HG03139 (cell line): ENCODE results near the gene NSL1.
"Not testable (repeated sequence)": the region's sequence is repeated elsewhere in the genome, so short reads cannot be mapped to it uniquely, and the experiment has no call there.

Experiments used
- ATAC-seq: cut with Tn5 transposase; IDR thresholded peaks from one replicate; pipeline ENCODE4 v1.9.1; 2021; ENCODE audit not compliant: unreplicated experiment

The NSL1 gene

DNA sequence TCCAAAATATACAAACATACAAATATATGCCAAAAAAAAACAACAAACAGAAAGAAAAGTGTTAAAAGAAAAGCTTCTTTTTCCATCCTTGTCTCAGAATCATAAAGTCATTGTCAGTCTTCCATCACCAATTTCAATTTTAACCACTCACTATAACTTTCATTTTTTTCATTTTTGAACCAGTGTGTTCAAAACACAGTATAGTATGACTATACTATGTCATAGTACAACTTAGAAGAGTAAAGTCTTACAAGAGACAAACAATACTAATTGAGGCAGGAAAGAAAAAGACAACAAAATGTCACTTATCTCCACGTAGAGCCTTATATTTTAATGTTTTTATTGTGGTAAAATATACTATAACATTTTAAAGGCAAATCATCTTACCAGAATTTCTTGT, 7.6 kb downstream of the NSL1 start:
- ATAC-seq, result no peak

DNA sequence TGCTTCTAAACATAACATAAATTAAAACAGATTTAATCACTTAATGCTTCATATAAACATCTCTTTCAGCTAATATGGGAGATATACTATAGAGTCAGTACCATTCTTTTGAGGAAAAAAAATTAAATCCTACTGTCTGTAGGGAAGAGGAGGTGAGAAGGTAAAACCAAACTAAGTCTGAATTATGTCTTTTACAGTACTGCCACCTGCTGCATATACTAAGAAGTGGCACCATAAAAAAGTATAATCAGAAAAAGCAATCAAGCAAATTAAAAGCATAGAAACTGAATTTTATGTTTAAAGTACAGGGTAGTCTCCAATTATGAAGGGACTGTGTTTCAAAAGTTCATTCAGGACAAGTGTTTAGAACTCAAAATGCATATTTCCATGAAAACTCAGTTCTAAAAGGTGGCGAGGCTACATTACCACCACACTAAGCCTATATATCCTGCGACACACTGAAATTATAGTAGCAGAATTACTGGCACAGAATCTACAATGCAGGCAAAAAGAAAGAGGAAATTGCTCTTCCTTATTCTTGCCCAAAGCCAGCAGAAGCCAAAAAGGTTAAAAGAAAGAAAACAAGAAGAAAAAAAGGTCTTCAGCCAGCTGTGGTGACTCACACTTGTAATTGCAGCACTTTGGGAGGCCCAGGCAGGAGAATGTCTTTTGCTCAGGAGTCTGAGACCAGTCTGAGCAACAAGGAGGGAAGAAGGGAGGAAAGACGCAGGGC, 9.0 kb downstream of the NSL1 start:
- ATAC-seq, result no peak

DNA sequence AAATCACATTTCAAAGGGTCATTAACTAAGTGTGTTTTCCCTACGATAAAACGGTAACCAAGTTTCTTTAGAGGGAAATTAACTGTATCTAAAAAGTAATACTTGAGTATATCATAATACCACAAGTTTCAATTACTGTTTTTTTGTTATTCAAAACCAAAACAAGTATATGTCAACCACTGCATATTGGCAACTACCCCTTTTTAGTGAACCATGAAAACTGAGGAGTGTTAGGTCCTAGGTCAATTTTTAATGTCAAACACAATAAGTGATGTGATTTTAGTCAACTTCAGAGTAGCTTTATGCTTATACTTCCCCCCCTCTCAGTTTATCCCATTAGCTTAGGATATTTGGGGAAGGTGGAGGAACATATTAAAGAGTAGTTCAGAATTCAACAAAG, 10.4 kb downstream of the NSL1 start:
- ATAC-seq, result no peak

DNA sequence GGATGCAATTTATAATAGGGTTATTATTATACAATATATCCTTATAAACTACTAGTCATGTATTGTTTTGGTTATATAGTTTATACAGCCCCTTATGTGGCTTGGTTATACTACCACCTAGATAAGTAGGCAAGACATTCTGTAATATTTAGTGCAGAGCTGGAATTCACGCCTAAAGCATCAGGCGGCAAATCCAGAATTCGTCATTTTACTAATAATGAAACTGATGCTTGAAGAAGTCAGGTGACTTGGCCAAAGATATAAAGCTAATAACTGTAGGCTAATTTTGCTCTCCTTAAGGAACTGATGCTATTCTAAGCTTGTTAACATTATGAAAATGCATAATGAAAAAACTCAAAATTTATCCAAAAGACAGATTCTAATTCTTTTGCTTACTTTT, 10.8 kb downstream of the NSL1 start:
- ATAC-seq, result no peak

DNA sequence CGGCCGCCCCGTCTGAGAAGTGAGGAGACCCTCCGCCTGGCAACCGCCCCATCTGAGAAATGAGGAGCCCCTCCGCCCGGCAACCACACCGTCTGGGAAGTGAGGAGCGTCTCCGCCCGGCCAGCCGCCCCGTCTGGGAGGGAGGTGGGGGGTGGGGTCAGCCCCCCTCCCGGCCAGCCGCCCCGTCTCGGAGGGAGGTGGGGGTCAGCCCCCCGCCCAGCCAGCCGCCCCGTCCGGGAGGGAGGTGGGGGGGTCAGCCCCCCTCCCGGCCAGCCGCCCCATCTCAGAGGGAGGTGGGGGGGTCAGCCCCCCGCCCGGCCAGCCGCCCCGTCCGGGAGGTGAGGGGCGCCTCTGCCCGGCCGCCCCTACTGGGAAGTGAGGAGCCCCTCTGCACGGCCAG, 12.5 kb downstream of the NSL1 start:
- not testable (repeated sequence) for ATAC-seq

DNA sequence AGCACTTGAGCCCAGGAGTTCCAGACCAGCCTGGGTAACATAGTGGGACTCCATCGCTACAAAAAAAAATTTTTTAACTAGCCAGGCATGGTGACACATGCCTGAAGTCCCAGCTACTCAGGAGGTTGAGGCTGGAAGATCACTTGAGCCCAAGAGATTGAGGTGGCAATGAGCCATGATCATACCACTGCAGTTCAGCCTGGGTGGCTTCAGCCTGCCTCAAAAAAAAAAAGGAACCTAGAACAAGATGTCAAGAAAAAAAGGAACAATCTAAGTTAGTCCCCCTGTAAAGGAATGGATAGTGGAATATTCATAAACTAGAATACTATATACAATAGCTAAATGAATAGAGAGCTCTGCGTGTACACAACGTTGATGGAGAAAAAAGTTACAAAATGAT, 14.4 kb downstream of the NSL1 start:
- ATAC-seq, result no peak

DNA sequence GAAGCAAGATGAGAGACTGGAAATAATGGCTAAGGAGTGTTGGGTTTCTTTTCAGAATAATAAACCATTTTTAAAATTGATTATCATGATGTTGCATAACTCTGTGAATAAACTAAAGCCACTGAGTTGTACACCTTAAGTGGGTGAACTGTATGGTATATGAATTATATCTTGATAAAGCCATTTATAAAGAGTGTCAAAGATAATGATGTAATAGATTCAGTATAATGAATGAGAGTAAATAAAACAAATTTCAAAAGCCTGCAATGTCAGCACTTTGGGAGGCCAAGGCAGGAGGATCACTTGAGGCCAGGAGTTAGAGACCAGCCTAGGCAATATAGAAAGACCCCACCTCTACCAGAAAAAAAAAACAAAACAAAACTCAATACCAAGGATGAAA, 16.3 kb downstream of the NSL1 start:
- ATAC-seq, result no peak

DNA sequence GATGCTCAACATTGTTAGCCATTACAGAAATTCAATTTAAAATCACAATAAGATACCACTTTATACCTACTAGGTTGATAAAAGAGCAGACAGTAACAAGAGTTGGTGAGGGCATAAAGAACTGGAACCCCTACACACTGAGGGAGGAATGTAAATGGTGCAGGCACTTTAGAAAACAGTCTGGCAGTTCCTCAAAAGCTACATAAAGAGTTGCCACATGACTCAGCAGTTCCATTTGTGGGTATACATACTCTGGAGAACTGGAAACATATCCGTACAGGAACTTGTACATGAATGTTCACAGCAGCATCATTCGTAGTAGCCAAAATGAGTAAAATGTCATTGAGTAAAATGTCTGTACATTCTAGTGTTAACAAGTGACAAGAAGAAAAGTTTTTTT, 17.0 kb downstream of the NSL1 start:
- no peak for ATAC-seq

DNA sequence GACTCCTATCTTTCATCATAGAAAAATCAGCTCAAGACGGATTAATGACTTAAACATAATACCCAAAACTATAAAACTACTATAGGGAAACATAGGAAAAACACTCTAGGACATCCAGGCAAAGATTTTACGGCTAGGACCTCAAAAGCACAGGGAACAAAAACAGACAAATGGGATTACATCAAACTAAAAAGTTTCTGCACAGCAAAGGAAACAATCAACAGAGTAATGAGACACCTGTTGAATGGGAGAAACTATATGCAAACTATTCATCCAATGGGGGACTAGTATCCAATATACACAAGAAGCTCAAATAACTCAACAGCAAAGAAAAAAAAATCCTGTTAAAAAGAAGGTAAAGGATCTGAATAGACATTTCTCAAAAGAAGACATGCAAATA, 18.6 kb downstream of the NSL1 start:
- ATAC-seq, result no peak

DNA sequence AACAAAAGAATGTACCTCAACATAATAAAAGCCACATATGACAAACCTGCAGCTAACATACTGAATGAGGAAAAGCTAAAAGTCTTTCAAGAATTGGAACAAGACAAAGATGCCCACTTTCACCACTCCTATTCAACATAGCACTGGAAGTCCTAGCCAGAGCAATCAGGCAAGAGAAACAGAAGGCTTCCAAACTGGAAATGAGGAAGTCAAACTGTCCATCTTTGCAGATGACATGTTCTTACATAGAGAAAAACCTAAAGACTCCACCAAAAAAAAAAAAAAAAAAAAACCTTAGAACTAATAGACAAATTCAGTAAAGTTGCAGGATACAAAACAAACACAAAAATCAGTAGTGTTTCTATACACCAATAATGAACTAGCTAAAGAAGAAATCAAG, 20.2 kb downstream of the NSL1 start:
- no peak for ATAC-seq

DNA sequence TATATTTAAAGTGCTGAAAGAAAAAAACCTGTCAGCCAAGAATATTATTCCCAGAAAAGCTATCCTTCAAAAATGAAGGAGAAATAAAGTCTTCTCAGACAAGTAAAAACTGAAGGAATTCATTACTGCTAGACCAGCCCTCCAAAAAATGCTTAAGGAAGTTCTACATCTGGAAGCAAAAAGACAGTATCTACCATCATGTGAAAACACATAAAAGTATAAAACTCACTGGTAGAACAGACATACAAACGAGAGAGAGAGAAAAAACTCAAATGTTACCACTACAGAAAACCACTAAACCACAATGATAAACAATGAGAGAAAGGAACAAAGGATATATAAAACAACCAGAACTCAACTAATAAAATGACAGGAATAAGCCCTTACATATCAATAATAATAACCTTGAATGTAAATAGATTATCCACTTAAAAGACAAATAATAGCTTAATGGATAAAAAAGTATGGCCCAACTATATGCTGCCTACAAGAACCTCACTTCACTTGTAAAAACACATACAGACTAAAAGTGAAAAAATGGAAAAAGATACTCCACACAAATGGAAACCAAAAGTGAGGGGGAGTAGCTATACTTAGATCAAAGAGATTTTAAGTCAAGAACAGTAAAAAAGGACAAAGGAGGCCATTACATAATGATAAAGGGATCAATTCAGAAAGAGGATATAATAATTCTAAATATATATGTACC, 22.0 kb downstream of the NSL1 start:
- no peak for ATAC-seq

DNA sequence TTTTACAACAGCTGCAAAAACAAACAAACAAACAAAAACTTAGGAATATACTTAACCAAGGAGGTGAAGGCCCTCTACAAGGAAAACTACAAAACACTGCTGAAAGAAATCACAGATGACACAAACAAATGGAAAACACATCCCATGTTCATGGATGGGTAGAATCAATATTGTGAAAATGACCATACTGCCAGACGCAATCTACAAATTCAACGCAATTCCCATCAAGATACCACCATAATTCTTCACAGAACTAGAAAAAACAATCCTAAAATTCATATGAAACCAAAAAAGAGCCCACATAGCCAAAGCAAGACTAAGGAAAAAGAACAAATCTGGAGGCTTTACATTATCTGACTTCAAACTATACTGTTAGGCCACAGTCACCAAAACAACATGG, 24.8 kb downstream of the NSL1 start:
- not testable (repeated sequence) for ATAC-seq

DNA sequence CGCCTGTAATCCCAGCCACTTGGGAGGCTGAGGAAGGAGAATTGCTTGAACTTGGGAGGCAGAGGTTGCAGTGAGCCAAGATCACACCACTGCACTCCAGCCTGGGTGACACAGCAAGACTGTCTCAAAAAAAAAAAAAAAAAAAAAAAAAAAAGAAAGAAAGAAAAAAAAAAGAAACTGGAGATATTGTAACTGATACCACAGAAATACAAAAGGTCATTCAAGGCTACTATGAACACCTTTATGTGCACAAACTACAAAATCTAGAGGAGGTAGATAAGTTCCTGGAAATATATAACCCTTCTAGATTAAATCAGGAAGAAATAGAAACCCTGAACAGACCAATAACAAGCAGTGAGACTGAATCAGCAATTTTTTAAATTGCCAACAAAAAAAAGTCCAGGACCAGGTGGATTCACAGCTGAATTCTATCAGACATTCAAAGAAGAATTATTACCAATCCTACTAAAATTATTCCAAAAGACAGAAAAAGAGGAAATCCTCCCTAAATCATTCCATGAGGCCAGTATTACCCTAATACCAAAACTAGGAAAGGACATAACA, 26.8 kb downstream of the NSL1 start:
- ATAC-seq, result not testable (repeated sequence)

DNA sequence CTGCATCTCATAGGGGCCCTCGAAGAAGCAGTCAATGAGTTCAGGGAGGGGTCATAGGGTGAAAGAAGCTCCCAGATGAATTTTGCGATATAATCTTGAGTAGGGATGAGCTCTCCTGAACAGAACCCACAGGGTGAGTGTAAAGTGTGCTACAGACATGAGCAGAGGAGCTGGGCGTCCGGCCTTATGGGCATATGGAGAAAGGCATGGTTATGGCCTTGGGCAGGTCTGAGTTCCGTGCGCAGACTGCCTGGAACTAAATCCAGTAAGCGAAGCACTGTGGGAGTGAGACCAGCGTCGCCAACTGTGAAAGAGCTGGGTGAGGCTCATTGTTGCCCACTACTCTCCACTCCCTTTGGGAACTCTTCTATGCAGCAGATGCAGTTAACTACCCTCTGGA, 28.7 kb downstream of the NSL1 start:
- no peak for ATAC-seq

DNA sequence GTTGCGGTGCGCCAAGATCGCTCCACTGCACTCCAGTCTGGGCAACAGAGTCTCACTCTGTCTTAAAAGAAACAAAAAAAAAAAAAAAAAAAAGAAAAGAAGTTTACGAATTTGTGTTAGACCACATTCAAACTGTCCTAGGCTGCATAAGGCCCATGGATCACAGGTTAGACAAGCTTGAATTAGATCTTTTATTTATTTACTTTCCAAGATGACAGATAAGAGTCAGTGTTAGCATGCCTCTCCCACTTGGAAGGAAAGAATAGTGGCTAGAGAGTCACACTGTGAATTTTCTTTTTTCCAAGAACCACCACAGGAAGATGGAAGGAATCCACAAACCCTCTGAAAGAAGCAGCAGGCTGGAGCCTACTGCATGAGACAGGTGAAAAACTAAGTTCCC, 29.3 kb downstream of the NSL1 start:
- ATAC-seq, result no peak

DNA sequence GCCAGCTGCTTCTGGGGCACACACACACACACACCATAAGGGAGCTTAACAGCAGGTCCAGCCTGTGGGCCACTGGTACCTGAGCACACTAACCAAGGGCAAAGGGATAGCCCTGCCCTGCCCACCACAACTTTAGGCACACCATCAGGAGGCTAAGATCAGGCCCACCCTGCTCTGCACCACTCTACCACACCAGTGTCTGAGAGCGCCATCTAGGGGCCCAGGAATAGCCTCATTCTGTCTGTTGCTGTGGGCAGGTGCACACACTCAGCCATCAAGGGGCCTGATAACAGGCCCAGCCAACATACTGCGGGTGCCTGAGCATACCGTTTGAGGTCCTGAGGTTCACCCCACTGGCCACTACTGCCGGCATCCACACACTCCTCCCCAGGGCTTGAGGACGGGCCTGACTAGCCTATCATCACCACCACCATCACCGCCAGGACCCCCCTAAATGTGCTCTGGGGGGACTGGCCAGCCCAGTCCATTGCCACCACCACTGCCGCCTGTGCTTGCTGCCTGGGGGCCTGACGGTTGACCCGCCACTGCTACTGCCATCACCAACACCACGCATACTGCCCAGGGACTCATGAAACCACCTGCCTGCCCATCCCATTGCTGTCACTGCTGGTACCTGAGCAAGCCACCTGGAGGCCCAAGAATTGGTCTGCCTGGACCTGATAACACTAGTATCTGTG, 31.3 kb downstream of the NSL1 start:
- no peak for ATAC-seq

DNA sequence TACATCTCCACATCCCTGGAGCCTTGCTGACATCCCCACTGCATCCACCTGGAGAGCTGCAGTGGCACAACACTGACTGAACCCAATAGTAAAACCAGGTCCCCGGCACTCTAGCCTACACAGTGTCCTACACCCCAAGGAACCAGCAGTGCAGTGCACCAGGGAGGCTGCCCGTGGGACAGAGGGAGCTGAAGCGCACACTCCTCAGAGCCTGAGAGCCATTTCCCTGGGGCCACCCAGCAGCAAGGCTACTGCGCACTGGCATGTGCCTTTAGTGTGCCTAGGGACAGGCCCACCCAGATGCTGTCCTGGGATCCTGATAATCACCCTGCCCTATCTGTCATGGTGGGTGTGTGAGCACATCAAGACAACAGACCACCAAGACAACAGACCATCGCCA, 31.9 kb downstream of the NSL1 start:
- no peak for ATAC-seq

DNA sequence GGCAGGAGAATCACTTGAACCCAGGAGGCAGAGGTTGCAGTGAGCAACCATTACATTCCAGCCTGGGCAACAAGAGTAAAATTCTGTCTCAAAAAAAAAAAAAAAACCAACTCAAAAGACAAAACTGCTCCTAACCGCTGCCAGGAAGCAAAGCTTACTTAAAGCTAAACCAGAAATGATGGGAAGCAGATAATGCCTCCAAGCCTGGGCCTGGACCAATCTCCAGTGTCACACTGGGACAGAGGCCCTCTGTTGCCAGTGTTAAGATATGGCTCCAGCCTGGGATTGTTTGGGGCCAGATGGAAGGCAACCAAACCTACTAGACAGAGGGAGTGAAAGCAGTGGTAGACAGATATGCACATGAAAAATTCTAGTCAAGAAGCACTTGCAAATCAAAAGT, 36.9 kb downstream of the NSL1 start:
- no peak for ATAC-seq

DNA sequence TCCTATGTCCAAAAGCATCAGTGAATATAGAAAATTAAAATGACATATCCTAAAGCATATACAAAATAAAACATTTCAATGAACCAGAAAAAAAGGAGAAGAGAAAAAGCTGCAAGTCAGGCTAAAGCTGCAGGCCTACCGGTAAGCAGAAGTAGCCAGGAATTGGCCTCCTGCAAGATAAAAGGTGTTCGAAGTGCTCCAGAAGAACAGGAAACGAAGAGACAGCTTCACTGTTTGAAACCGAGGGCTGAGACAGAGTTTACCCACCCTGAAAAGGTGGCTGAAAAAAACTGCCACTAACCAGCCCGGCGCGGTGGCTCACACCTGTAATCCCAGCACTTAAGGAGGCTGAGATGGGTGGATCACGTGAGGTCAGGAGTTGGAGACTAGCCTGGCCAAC, 37.4 kb downstream of the NSL1 start:
- ATAC-seq, result peak; percentile 46

DNA sequence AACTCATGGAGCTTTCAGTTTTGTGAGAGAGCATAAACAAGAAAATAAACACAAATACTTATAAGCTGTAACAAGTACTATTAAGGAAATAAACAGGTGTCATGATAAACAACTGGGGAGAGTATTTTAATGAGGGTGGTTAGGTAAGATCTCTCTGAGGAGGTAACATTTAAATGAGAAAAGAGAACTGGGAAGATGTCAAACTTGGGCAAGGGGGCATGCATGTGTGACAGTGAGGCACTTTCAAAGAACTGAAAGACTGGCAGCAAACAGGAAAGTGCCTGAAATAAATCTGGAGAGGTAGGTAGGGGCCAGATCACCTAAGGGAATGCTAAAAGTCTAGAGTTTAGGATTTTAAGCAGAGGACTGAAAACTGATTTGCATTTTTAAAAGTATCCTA, 37.8 kb downstream of the NSL1 start:
- ATAC-seq, result no peak

DNA sequence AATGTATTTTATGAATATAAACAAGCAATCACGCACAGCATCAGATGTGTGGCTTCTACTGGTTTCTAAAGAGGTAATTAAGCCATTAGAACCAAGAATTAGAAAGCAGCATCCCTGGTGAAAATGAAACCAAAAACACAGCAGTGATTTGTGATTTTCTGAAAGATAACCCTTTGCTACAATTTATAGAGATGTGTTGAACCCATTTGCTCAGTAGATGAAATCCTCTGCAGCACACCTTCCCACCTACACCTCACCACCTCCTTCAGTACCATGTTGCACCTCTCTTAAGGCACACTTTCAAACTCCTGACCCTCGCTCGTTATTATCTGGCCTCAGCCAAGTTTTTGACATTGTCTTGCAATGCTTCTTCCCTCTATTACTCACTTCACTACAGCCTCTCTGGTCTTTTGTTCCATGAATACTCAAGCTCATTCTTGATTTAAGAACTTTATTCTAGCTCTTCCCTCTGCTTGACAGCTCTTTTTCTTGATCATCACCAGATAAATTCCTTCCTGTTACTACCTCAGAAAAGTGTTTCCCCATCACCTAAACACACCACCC, 38.6 kb downstream of the NSL1 start:
- no peak for ATAC-seq
